CD14-positive monocyte (primary cell): Measurements from ENCODE around the gene RASGRP3. TPM values are rescaled to one million over a fixed set of nuclear protein-coding genes. Genes with fewer than 3 reads are reported as not detected.

Experiments used
- DNase-seq, 3 donors: peaks; one replicate each; pipeline ENCODE4 v3.0.0-alpha.2; 2011 to 2022
- H2AFZ ChIP-seq: 2 replicates; pipeline ENCODE4 v1.6.0; 2012; ENCODE audit warnings: mild to moderate bottlenecking, low read depth, low read length, inconsistent platforms; ENCODE audit not compliant: insufficient read depth, poor library complexity, severe bottlenecking
- H3K27ac ChIP-seq, 2 donors: 1 replicate in 1 of 2; 2 replicates in 1 of 2; pipeline ENCODE4 v1.5.1; 2012 to 2013; ENCODE audit warnings: low read length in 2 of 2, control low read depth in 1 of 2, inconsistent platforms in 1 of 2, low read depth in 1 of 2, mild to moderate bottlenecking in 1 of 2
- H3K27me3 ChIP-seq, 2 donors: one replicate each; pipeline versions ENCODE4 v1.6.0 to v1.6.1; 2011 to 2013; ENCODE audit warnings: low read length in 2 of 2; ENCODE audit not compliant: control insufficient read depth in 2 of 2, insufficient read depth in 2 of 2
- H3K36me3 ChIP-seq, 2 donors: replicated peaks in 1 of 2; 1 replicate in 1 of 2; 2 replicates in 1 of 2; pipeline versions ENCODE4 v1.5.1 to v1.6.1; 2012 to 2013; ENCODE audit warnings: low read length in 2 of 2, control low read depth in 1 of 2, inconsistent platforms in 1 of 2, mild to moderate bottlenecking in 1 of 2; ENCODE audit not compliant: insufficient read depth in 2 of 2, control insufficient read depth in 1 of 2
- H3K4me1 ChIP-seq, 2 donors: 1 replicate in 1 of 2; 2 replicates in 1 of 2; pipeline versions ENCODE4 v1.5.1 to v1.6.1; 2012 to 2013; ENCODE audit warnings: low read length in 2 of 2, control low read depth in 1 of 2, inconsistent platforms in 1 of 2, mild to moderate bottlenecking in 1 of 2, moderate library complexity in 1 of 2; ENCODE audit not compliant: insufficient read depth in 2 of 2, control insufficient read depth in 1 of 2
- H3K4me2 ChIP-seq: replicated peaks from 2 replicates; pipeline ENCODE3; 2012; ENCODE audit warnings: low read length, moderate library complexity, mild to moderate bottlenecking; ENCODE audit not compliant: poor library complexity, severe bottlenecking; ENCODE audit errors: extremely low read depth
- H3K4me3 ChIP-seq, 3 experiments: fragments of 200-600 bp in 1 of 3; sonication (generic) in 1 of 3; replicated peaks in 1 of 3; 1 replicate in 2 of 3; 2 replicates in 1 of 3; pipeline ENCODE4 v1.5.1; 2011 to 2013; ENCODE audit warnings: low read length in 3 of 3, mild to moderate bottlenecking in 3 of 3, control low read depth in 2 of 3, low read depth in 2 of 3, inconsistent platforms in 1 of 3, moderate library complexity in 1 of 3
- H3K79me2 ChIP-seq: 2 replicates; pipeline ENCODE4 v1.6.0; 2012; ENCODE audit warnings: mild to moderate bottlenecking, control low read depth, inconsistent platforms, low read length, moderate library complexity; ENCODE audit not compliant: insufficient read depth
- H3K9ac ChIP-seq: 2 replicates; pipeline ENCODE4 v1.6.0; 2017; ENCODE audit warnings: low read length, mild to moderate bottlenecking; ENCODE audit not compliant: insufficient read depth, poor library complexity, severe bottlenecking
- H3K9me3 ChIP-seq, 2 donors: replicated peaks in 1 of 2; 1 replicate in 1 of 2; 2 replicates in 1 of 2; pipeline versions ENCODE4 v1.5.1 to v1.6.1; 2012 to 2013; ENCODE audit warnings: low read length in 2 of 2, control low read depth in 1 of 2; ENCODE audit not compliant: control insufficient read depth in 1 of 2, insufficient read depth in 1 of 2
- H4K20me1 ChIP-seq: 2 replicates; pipeline ENCODE4 v1.6.0; 2012; ENCODE audit warnings: mild to moderate bottlenecking, low read length, control low read depth, moderate library complexity; ENCODE audit not compliant: insufficient read depth
- H3K27ac Mint-ChIP-seq, 7 donors: one replicate each; pipeline ENCODE4 v1.8.0; 2020; ENCODE audit warnings: mild to moderate bottlenecking in 7 of 7, mixed read lengths in 7 of 7, moderate library complexity in 6 of 7, inconsistent platforms in 2 of 7
- H3K27me3 Mint-ChIP-seq, 3 donors: one replicate each; pipeline ENCODE4 v1.8.0; 2021 to 2022; ENCODE audit warnings: low read depth in 3 of 3, mild to moderate bottlenecking in 3 of 3, mixed read lengths in 3 of 3, moderate library complexity in 3 of 3, inconsistent platforms in 1 of 3
- H3K36me3 Mint-ChIP-seq, 2 donors: one replicate each; pipeline ENCODE4 v1.8.0; 2020; ENCODE audit warnings: mixed read lengths in 2 of 2, inconsistent platforms in 1 of 2, mild to moderate bottlenecking in 1 of 2
- H3K4me1 Mint-ChIP-seq: one replicate; pipeline ENCODE4 v1.8.0; 2020; ENCODE audit warnings: mild to moderate bottlenecking, mixed read lengths
- H3K4me3 Mint-ChIP-seq, 2 donors: one replicate each; pipeline ENCODE4 v1.8.0; 2020; ENCODE audit warnings: mild to moderate bottlenecking in 2 of 2, mixed read lengths in 2 of 2, moderate library complexity in 1 of 2
- H3K9me3 Mint-ChIP-seq, 7 donors: one replicate each; pipeline ENCODE4 v1.8.0; 2020 to 2022; ENCODE audit warnings: mixed read lengths in 7 of 7, mild to moderate bottlenecking in 6 of 7, moderate library complexity in 6 of 7, inconsistent platforms in 2 of 7
- CTCF ChIP-seq: fragments of 200-600 bp; IDR thresholded peaks from one replicate; pipeline ENCODE4 v1.8.0; 2022; ENCODE audit warnings: antibody characterized with exemption, mild to moderate bottlenecking
- WGBS: methylation state at CpG from one replicate; pipeline ENCODE4 v1.1.5; 2013; ENCODE audit warnings: missing lambda C conversion rate; ENCODE audit not compliant: insufficient coverage; 5-methylcytosine and 5-hydroxymethylcytosine counted together
- intact Hi-C, 2 donors: fragments of 100-400 bp; cut with micrococcal nuclease; formaldehyde crosslinking; loops; one replicate each; pipeline versions ENCODE4 v1.15.0 to v1.15.1; 2023
- polyA plus RNA-seq, 3 donors: library from polyadenylated mRNA; depleted of rRNA in 1 of 3; unstranded in 2 of 3; stranded (reverse) in 1 of 3; fragments of 300-500 nt in 2 of 3; fragments of >200 nt in 1 of 3; fragmentation: Illumina TruSeq in 2 of 3; gene quantifications; 1 replicate in 2 of 3; 2 replicates in 1 of 3; pipeline ENCODE4 v1.2.3, GENCODE V29; 2012 to 2021

The RASGRP3 gene
- polyA plus RNA-seq, 3 donors: 0.62 to 0.89 (median 0.84) TPM

GRCh38 chr2:33492399-33493134 lies 16.1 kb downstream of the RASGRP3 start:
- no peaks in the 10 kb centered on the region for H3K36me3 ChIP-seq
- no peaks in the 10 kb centered on the region for H4K20me1 ChIP-seq
- peak overlapping the region in 1 of 7 donors; percentile 83 for H3K27ac Mint-ChIP-seq
- peaks cover 31% of the 10 kb centered on the region for H3K4me1 Mint-ChIP-seq
- H3K4me3 Mint-ChIP-seq: no peak overlapping the region
- no peaks in the 10 kb centered on the region for H3K27me3 Mint-ChIP-seq
- no peaks in the 10 kb centered on the region for H3K36me3 Mint-ChIP-seq
- H3K79me2 ChIP-seq: no peaks in the 10 kb centered on the region
- H3K27me3 ChIP-seq: no peaks in the 10 kb centered on the region
- no peak overlapping the region for H3K4me3 ChIP-seq
- H3K9me3 Mint-ChIP-seq: peaks cover 0 to 3% (median 0%) of the 10 kb centered on the region in 7 donors
- 92% methylated on average over 6 of the region's 6 CpGs for WGBS
- TF ChIP-seq CTCF: no peak
- intact Hi-C loops: no loop called here
- no peak overlapping the region for H3K27ac ChIP-seq
- H3K4me1 ChIP-seq: peaks cover 7 to 23% of the 10 kb centered on the region in 2 donors
- H3K4me2 ChIP-seq: no peak overlapping the region
- H3K9ac ChIP-seq: no peak overlapping the region
- no peak overlapping the region for H2AFZ ChIP-seq
- no peak for DNase-seq
- H3K9me3 ChIP-seq: no peaks in the 10 kb centered on the region

- no peaks in the 10 kb centered on the region for H3K27me3 Mint-ChIP-seq
- H2AFZ ChIP-seq: peak overlapping the region; percentile 51
- no peaks in the 10 kb centered on the region for H3K9me3 ChIP-seq
- H3K79me2 ChIP-seq: no peaks in the 10 kb centered on the region
- H3K4me2 ChIP-seq: peak overlapping the region; percentile 51
- TF ChIP-seq CTCF: no peak
- no peaks in the 10 kb centered on the region for H3K36me3 ChIP-seq
- DNase-seq: peak in 1 of 3 donors; percentile 31
- WGBS: 80% methylated on average over 1 of the region's 10 CpGs
- peaks cover 40% of the 10 kb centered on the region for H3K4me1 Mint-ChIP-seq
- peaks cover 13 to 28% of the 10 kb centered on the region in 2 donors for H3K4me1 ChIP-seq
- peak overlapping the region in 1 of 3 experiments; percentile 35 for H3K4me3 ChIP-seq
- no peak overlapping the region for H3K27ac ChIP-seq
- peaks cover 0 to 3% (median 0%) of the 10 kb centered on the region in 7 donors for H3K9me3 Mint-ChIP-seq
- no peaks in the 10 kb centered on the region for H3K36me3 Mint-ChIP-seq
- H3K4me3 Mint-ChIP-seq: peak overlapping the region in 1 of 2 donors; percentile 84
- no peaks in the 10 kb centered on the region for H3K27me3 ChIP-seq
- peak overlapping the region in 2 of 7 donors; percentile 21 to 23 for H3K27ac Mint-ChIP-seq
- no peak overlapping the region for H3K9ac ChIP-seq
- no peaks in the 10 kb centered on the region for H4K20me1 ChIP-seq
- intact Hi-C loops: no loop called here
Measured at GRCh38 chr2:33494155-33494779, 17.8 kb downstream of the RASGRP3 start.
